Measurements from ENCODE around the gene ZDHHC3.
"Not testable (repeated sequence)": the region's sequence is repeated elsewhere in the genome, so short reads cannot be mapped to it uniquely, and the experiment has no call there.

Gene ZDHHC3

DNA sequence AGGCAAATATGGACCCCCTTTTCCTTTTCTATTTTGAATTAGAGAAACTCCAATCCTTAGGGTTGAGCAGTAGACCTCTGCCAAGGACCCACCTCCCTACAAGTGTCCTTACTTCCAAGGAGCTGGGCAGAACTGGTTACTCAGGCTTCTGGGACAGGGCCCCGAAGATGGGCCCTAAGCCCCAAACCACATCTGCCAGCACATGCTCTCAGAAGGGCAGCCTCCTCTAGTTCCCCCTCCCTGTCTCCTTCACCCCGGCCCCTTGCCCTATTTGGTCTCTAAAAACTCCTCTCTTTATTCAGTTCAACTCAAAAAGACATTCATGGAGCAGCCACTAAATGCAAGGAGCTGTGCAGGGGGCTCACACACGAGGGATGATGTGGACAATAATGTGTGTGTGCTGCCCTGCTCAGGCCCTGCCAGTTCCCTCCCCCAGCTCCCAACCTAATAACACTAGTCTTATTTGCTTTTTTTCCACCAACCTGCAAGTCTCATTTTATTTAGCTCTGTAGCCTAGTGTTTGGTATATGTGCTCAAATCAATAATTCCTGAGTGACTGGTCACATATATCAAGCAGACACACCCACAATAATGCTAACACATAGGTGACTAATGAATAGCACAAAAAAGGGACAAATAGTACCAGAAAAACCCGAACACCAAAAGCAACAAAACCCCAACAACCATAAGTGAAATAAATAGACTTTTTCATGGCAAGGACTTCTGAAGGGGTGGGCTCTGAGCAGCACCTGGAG lies 12.2 kb downstream of the ZDHHC3 start:
- no peak for DNase-seq (ENCODE audit: low spot score)

DNA sequence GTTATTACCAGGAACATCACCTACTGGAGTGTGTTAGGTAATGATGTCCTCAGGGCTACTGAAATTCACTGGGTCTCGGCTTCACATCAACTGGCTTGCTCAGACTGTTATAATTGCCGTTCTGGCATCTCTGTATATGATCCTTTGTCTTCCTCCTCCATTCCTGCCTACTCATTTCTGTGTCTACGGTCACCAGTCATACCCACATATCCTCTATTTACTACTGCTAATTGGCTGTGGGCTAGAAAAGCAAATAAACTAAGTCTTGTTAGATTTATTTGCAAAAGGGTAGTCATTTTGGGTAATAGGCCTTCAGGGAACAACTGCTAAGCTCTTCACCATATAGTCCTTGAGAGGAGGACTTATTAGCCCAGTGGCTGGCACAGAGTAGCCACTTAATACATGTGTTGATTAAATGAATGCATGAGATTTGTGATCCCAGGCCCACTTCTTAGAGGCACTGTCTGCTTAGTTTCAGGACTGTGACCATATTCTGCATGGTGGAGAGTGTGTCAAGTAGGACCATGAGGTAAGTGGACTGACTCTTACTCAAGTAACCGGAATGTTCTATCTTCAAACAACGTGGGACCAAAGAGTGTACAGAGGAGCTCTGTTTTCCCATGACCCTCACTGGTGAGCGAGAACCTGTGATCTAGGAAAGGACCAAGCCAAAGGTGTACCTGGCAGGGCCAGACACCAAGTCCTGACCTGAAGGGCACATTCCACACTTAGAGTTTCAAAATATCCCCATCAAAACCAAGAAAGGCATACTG lies 13.2 kb downstream of the ZDHHC3 start:
- no peak for DNase-seq (ENCODE audit: low spot score)

DNA sequence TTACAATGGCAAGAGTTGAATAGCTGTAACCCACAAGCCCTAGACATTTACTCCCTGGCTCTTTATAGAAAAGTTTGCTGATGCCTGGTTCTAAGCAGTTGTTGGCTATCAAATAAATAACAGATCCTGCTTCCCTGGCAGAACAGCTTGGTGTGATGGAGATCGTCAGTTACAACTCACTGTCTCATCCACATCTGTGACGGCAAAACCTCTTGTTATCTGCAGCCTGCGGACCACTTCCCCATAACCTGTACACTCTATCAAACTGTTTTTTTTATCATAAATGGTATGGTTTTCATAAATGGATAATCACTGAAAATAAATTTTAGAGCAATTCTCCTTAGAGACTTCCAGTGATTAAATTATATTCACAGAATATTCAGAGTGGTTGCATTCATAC lies 14.1 kb downstream of the ZDHHC3 start:
- no peak for DNase-seq (ENCODE audit: low spot score)

DNA sequence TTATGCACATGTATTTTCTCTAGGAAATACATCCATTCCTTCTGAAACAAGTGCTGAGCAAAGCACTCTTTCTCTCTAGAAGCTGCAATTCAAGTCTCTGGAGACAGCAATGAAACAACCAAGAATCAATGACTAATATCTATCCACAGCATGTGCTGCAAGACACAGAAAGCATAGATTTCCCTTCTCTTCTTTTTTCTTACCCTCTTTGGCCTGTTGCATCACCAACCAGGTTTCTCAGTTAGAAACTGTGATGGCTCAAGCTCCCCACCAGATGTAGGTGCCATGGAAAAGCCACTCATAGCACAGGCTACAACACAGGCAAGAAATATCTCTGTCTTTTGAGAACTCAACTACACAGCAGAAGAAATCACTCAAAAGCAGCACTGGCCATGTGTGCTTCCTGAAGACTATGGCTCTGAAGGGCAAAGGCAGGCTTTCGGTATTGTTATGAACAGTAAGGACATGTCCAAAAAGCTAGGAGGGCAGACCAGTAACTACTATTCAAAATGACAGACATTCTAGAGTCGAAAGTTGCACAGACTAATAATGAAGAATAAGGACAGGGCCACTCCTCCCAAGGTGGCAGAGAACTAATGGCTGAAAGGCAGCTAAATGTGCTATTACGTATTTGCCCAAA lies 15.5 kb downstream of the ZDHHC3 start:
- peak; percentile 27 for DNase-seq (ENCODE audit: low spot score)

GRCh38 chr3:44958386-44958785 lies 17.6 kb downstream of the ZDHHC3 start:
- no peak for DNase-seq (ENCODE audit: low spot score)

DNA sequence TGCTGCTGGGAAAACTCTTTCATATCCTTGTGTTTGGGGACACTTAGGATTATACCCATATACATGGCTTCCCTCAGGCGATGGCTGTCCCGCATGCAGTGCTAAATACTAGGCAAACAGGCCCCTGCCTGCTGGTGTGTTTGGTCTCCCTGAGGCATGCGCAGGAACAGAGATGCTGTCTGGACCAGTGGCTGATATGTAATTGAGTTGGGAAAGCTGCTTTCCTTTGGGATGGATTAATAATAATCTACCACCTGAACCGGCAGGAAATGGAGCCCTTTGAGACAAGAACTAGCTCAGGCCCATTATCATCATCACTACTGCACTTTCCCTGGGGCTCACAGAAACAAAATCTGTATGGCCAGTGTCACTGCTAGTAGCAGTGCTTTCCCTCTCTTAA lies 18.0 kb downstream of the ZDHHC3 start:
- DNase-seq (ENCODE audit: low spot score): no peak

DNA sequence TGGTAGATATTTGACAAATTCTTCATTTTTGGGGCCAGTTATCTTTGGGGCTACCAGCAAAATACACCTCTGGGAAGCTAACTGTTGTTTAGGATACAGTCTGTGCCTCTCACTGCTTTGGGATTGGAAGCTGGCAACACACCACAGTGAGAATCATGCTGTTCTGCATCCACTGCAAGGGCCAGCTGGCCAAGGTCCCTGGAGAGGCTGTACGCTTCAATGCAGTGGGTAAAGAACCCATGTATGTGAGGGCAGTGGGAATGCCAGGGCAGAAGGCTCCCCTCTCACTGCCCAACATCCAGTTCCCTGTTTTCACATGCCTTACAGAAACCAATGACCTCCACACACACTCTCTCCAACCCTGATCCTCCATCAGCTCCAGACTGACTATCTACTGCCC lies 20.1 kb downstream of the ZDHHC3 start:
- no peak for DNase-seq (ENCODE audit: low spot score)

DNA sequence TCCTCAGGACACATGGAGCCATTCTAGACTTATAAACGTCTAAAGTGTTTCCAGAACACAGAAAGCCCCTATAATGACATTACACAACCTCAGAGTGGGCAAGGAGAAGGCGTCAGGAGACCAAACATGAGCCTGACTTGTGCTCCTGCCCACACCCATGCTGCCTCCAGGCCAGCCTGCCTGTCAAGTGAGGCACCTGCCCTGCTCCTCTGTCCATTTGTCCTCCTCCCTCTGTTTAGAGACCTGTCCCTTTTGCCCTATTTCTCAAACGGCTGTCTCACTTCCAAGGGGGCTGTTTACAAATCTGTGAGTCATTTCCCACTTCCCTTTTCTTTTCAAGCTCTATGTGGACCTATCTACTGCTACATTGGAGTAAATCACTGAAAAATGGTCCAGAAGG lies 21.0 kb downstream of the ZDHHC3 start:
- peak; percentile 19 for DNase-seq (ENCODE audit: low spot score)

GRCh38 chr3:44954304-44954703 lies 21.7 kb downstream of the ZDHHC3 start:
- no peak for DNase-seq (ENCODE audit: low spot score)

DNA sequence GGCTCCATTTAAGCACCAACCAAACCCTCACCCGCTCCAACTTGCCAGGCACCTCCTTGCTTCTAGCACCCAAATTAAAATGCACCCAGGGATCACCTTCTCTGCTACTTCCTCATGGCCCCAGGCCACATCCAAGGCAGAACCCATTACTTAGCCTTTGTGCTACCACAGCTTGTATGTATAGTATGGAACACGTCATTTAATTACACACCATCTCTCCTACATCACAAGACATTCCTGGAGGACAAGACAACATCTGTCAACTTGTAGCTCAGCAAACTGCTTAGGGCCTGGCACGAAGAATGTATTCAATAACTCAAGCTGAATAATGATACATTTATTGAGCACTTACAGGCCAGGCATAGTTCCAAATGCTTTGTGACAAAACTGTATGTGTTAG lies 23.3 kb downstream of the ZDHHC3 start:
- no peak for DNase-seq (ENCODE audit: low spot score)

DNA sequence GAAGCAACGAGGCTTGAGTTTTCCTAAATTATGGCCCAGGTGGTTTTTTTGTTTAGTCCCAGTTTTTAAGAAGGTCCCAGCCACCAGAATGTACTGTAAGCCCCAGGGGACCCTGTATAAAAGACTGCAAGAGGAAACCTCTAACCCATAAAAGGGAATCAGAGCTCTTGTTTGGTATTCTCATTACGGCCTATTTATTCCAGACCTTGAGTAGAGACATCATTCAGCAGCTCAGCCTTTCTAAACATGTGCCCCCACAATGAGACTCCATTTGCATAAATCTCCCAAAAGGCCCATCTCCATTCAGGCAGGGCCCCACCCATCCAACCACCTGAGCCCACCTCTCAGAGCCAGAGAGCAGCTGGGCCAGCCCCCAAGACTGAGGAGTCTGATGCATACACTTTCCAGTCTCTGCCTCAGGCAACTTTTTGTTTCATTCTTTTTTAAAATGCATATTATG lies 25.7 kb downstream of the ZDHHC3 start:
- DNase-seq (ENCODE audit: low spot score): no peak

DNA sequence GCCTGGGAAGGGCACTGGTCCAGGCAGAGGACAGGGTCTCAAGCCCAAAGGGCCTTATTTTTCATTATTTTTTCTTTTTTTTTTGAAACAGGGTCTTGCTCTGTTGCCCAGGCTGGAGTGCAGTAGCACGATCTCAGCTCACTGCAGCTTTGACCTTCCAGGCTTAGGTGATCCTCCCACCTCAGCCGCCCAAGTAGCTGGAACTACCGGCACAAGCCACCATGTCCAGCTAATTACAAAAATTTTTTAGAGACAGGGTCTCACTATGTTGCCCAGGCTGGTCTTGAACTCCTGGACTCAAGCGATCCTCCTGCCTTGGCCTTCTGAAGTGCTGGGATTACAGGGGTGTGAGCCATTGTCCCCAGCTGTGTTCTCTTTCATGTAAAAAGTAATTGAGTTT lies 26.2 kb downstream of the ZDHHC3 start:
- DNase-seq (ENCODE audit: low spot score): not testable (repeated sequence)

GRCh38 chr3:44948239-44948638 lies 27.7 kb downstream of the ZDHHC3 start:
- no peak for DNase-seq (ENCODE audit: low spot score)

DNA sequence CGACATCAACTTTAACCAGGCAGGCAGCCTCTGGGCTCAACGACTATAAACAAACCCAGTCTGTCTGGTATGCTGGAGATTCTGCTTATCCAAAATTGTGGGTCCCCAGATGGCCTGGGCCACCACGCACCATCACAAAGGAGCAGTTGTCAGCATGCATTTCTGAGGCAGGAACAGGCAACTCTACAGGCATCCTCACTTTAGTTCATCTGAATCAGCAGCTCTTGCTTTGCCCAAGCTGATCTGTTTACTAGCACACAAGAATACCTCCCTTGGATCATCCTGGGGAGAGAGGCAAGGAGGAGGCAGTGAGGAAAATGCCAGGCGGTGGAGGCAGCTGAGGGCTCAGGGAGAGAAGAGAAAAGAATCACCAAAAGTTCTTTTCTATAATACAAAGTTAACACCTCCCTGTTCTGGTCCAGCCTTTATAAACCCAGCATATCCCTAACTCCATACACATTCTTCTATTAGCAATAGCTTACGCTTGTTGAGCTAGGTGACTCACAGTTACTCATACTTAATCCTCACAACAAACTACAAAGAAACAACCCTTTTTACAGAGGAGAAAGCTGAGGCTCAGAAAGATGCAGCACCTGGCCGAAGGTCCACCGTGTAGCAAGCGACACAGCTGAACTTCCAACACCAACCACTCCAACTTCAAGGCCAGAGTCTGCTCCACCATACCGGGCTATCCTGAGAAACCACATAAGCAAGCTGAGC lies 33.6 kb downstream of the ZDHHC3 start:
- DNase-seq (ENCODE audit: low spot score): peak; percentile 54

DNA sequence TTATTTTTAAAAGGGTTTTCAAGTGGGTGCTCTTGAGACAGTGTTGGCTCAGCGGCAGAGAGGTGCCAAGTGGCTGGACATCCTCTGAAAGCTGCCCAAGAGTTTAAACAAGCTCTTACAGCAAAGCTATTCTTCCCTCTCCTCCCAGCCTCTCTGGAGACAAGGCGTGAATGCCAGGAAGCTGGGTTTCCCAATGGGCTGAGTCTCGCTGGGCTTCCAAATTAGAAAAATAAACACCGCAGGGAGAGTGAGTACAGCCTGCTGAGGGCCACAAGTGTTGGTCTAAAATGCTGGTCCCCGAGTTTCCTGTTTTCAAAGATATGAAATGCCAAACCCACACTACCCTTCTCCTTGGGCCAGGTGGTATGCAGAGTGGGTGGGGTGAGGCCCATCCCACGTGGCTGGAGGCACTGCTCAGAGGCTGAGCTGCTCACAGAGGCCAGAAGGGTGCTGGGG lies 36.4 kb downstream of the ZDHHC3 start:
- DNase-seq (ENCODE audit: low spot score): no peak

DNA sequence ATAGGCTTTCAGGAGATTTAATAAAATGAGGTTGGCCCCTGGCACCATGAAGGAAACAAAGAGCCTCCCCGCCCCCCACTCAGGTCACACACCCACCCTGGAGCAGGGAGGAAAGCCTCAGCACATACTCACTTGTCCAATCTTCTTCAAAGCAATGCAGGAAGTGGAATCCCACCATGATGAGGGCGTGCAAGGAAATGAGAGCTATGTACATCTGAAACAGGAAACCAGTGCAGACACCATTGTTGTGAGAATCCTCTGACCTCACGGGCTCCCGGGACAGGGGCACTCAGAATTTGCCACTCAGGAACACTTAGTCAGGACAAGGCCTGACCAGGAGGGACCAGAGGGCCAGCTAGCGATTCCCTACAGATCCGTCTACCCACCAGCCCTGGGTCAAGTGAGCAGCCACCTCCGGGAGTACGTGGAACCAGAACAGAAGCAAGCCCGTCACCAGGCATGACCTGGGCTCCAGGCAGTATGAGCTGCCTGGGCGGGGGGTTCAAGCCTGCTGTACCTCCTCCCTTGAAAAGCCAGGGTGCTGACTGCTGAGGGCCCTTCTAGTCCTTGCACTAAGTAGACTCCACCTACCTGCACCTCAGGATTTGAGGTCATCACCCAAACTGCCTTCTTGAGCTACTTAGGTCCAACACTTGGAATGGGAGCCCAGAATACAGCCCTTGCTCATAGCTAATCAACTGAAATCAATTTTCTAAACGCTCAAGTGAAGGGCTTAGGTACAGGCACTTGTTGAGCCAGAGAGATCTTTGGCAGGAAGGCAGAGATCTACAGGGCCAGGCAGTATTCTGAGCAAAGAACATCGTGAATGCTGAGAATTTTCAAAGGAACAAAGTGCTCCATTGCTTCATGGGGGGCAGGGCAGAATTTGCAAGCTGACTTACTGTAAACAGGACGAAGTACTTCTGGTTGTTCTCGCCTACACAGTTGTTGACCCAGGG lies 42.7 kb downstream of the ZDHHC3 start:
- no peak for DNase-seq (ENCODE audit: low spot score)

- no peak for DNase-seq (ENCODE audit: low spot score)
Observed at GRCh38 chr3:44932271-44932670, 43.7 kb downstream of the ZDHHC3 start.

GRCh38 chr3:44931791-44932190 lies 44.2 kb downstream of the ZDHHC3 start:
- DNase-seq (ENCODE audit: low spot score): no peak

- DNase-seq (ENCODE audit: low spot score): no peak
Observed at GRCh38 chr3:44930911-44931310, 45.1 kb downstream of the ZDHHC3 start.

DNA sequence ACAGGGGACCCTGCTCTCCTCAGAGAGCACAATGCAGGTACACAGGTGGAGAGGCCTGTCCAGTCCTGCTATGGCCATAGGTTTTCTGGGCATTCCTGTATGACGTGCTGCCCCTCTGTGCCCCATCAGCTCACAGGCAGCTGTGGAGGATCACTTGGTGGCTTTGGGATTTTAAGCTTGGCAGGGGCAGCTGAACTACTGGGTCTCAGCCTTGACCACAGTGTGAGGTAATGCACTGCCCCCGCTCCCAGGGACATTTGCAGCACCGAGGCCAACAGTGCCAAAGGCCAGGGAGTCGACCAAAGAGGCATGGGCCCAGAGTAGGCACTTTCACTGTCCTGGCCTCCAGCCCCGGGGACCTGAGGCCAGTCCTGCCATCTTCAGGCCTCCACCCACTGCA lies 46.2 kb downstream of the ZDHHC3 start:
- no peak for DNase-seq (ENCODE audit: low spot score)

GRCh38 chr3:44927371-44927770 lies 48.6 kb downstream of the ZDHHC3 start:
- no peak for DNase-seq (ENCODE audit: low spot score)

All from GM03348 (cell line).